HG03060 (cell line): ENCODE measurements around the gene FBXW7.
A peak's percentile ranks its signal among the peaks of the same experiment; 100 is the strongest.

Experiments
- ATAC-seq: cut with Tn5 transposase; IDR thresholded peaks from one replicate; pipeline ENCODE4 v1.9.1; 2021; ENCODE audit warnings: low read depth, moderate number of reproducible peaks; ENCODE audit not compliant: unreplicated experiment

Gene FBXW7

GRCh38 chr4:152346526-152346925, 189.4 kb downstream of the FBXW7 start:
- ATAC-seq, result no peak

GRCh38 chr4:152344001-152344400, 191.9 kb downstream of the FBXW7 start:
- no peak for ATAC-seq

GRCh38 chr4:152342293-152342692, 193.6 kb downstream of the FBXW7 start:
- ATAC-seq, result no peak

- no peak for ATAC-seq
Measured at GRCh38 chr4:152340818-152341217, 195.1 kb downstream of the FBXW7 start.

- no peak for ATAC-seq
Measured at GRCh38 chr4:152339576-152339975, 196.3 kb downstream of the FBXW7 start.

GRCh38 chr4:152334931-152335330, 201.0 kb downstream of the FBXW7 start:
- no peak for ATAC-seq

- ATAC-seq, result no peak
Measured at GRCh38 chr4:152331042-152331441, 204.8 kb downstream of the FBXW7 start.

- ATAC-seq, result no peak
Measured at GRCh38 chr4:152328582-152328981, 207.3 kb downstream of the FBXW7 start.

- ATAC-seq, result no peak
Measured at GRCh38 chr4:152327606-152328453, 208.1 kb downstream of the FBXW7 start.

GRCh38 chr4:152325831-152326230, 210.1 kb downstream of the FBXW7 start:
- ATAC-seq, result no peak

- no peak for ATAC-seq
Measured at GRCh38 chr4:152323221-152323620, 212.7 kb downstream of the FBXW7 start.

GRCh38 chr4:152322656-152323055, 213.2 kb downstream of the FBXW7 start:
- no peak for ATAC-seq

GRCh38 chr4:152321923-152322322, 214.0 kb downstream of the FBXW7 start:
- ATAC-seq, result no peak

GRCh38 chr4:152321398-152321797, 214.5 kb downstream of the FBXW7 start:
- ATAC-seq, result no peak

GRCh38 chr4:152316969-152317368, 218.9 kb downstream of the FBXW7 start:
- ATAC-seq, result no peak

GRCh38 chr4:152310257-152310656, 225.6 kb downstream of the FBXW7 start:
- no peak for ATAC-seq

GRCh38 chr4:152309418-152309817, 226.5 kb downstream of the FBXW7 start:
- ATAC-seq, result no peak

GRCh38 chr4:152308951-152309350, 226.9 kb downstream of the FBXW7 start:
- no peak for ATAC-seq

- no peak for ATAC-seq
Measured at GRCh38 chr4:152307669-152308068, 228.2 kb downstream of the FBXW7 start.

- ATAC-seq, result no peak
Measured at GRCh38 chr4:152306541-152306940, 229.4 kb downstream of the FBXW7 start.

- peak; percentile 79 for ATAC-seq
Measured at GRCh38 chr4:152304220-152304619, 231.7 kb downstream of the FBXW7 start.

- ATAC-seq, result no peak
Measured at GRCh38 chr4:152301381-152301780, 234.5 kb downstream of the FBXW7 start.
